Measurements from ENCODE around the gene ACACB.

- TF ChIP-seq EZH2 (IDR thresholded peaks at IDR 0.05; ENCODE audit: low read length, unreplicated experiment) (no peak), CTCF (conservative IDR thresholded peaks at IDR 0.05; ENCODE audit: low read depth, low read length) (no peak), EZH2phosphoT487 (IDR thresholded peaks at IDR 0.05; ENCODE audit: borderline replicate concordance, low read length) (no peak)
These were observed 44.0 kb downstream of the ACACB start for GRCh38 chr12:109160433-109160832.
